DOHH2 (cell line): ENCODE measurements around the gene ADGB.

ENCODE experiments used
- CTCF ChIP-seq: fragments of 200-600 bp; sonication (generic); IDR thresholded peaks from one replicate; pipeline ENCODE4 v1.5.1; 2014; ENCODE audit warnings: antibody characterized with exemption, mild to moderate bottlenecking, low read depth, low read length; ENCODE audit not compliant: poor library complexity, severe bottlenecking
- EZH2phosphoT487 ChIP-seq: fragments of 200-600 bp; sonication (generic); IDR thresholded peaks from 2 replicates; pipeline ENCODE4 v1.6.1; 2017; ENCODE audit warnings: borderline replicate concordance, mild to moderate bottlenecking, antibody characterized with exemption, low read length, moderate library complexity, mixed read lengths

GRCh38 chr6:146857980-146858347 lies 259.2 kb downstream of the ADGB start:
- TF ChIP-seq CTCF (no peak), EZH2phosphoT487 (no peak)
